ENCODE results near the gene IFT20. TPM values are rescaled to one million over a fixed set of nuclear protein-coding genes. Genes with fewer than 3 reads are reported as not detected.

The IFT20 gene
- total and polyA plus RNA-seq, 12 donors, result 8.5 to 38.2 (median 11.2) TPM

DNA sequence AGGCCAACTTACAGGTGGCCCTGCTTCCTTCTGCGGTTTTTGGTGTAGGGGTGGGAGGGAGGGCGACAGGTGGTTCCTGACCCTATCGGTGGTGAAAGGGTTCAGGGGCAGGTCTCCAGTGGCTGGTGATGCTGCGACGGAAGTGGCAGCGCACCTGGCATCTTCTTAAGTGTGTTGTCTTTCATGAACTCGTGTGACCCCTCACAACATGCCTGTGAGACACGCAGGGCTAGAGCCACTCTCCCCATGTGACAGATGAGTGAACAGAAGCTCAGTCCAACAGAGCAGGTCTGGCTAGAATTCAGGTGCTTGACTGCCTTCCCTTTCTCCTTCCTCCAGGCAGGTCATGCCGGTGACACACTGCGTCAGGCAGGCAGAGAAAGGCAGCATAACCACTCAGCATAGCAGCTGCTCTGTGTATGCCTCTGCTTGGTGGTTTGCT, 8.2 kb upstream of the IFT20 start:
- peak in 1 of 8 donors; percentile 33 for ATAC-seq
- 71 to 75% methylated on average over 10 of the region's 10 CpGs for WGBS, 2 donors
- intact Hi-C loops (cut with DNase I), result no loop called here

DNA sequence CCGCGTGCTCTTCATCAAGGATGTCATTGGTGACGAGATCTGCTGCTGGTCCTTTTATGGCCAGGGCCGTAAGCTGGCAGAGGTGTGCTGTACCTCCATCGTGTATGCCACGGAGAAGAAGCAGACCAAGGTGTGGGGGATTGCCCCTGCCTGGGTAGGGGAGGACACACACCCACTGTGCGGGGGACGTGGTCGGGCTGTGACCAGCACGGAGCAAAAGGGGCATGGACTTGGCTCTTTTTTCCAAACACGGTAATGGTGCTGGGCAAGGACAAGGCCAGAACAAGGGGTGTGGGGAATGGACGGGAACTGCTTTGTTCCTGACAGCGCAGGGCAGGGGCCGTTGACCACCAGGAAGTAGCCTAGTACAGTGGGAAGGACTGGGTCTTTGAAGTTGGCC, 7.0 kb upstream of the IFT20 start:
- Histone ChIP-seq H3K9me3 (no peaks in the 10 kb centered on the region), H3K36me3 (peaks cover 8 to 86% (median 74%) of the 10 kb centered on the region in 9 donors), H3K4me1 (peaks cover 18 to 70% (median 54%) of the 10 kb centered on the region in 9 donors), H3K27me3 (no peaks in the 10 kb centered on the region), H3K4me3 (no peak overlapping the region), H3K27ac (no peak overlapping the region)
- WGBS, 2 donors, result 90% methylated on average over 14 of the region's 14 CpGs
- TF ChIP-seq, protein P1, sequence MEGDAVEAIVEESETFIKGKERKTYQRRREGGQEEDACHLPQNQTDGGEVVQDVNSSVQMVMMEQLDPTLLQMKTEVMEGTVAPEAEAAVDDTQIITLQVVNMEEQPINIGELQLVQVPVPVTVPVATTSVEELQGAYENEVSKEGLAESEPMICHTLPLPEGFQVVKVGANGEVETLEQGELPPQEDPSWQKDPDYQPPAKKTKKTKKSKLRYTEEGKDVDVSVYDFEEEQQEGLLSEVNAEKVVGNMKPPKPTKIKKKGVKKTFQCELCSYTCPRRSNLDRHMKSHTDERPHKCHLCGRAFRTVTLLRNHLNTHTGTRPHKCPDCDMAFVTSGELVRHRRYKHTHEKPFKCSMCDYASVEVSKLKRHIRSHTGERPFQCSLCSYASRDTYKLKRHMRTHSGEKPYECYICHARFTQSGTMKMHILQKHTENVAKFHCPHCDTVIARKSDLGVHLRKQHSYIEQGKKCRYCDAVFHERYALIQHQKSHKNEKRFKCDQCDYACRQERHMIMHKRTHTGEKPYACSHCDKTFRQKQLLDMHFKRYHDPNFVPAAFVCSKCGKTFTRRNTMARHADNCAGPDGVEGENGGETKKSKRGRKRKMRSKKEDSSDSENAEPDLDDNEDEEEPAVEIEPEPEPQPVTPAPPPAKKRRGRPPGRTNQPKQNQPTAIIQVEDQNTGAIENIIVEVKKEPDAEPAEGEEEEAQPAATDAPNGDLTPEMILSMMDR (IDR thresholded peaks at IDR 0.05), result no peak
- no peak for DNase-seq
- ATAC-seq, result no peak
- intact Hi-C loops (cut with DNase I), result no loop called here

More for the DNA sequence above, 8.2 kb upstream of the IFT20 start:
- peak overlapping the region in 2 of 10 donors; percentile 12 to 21 for H3K27ac ChIP-seq
- peaks cover 8 to 95% (median 81%) of the 10 kb centered on the region in 9 donors for H3K36me3 ChIP-seq
- DNase-seq, result no peak
- H3K9me3 ChIP-seq, result no peaks in the 10 kb centered on the region
- H3K27me3 ChIP-seq, result no peaks in the 10 kb centered on the region
- TF ChIP-seq, protein P1 (IDR thresholded peaks at IDR 0.05), result no peak
- peaks cover 18 to 68% (median 53%) of the 10 kb centered on the region in 9 donors for H3K4me1 ChIP-seq
- no peak overlapping the region for H3K4me3 ChIP-seq

DNA sequence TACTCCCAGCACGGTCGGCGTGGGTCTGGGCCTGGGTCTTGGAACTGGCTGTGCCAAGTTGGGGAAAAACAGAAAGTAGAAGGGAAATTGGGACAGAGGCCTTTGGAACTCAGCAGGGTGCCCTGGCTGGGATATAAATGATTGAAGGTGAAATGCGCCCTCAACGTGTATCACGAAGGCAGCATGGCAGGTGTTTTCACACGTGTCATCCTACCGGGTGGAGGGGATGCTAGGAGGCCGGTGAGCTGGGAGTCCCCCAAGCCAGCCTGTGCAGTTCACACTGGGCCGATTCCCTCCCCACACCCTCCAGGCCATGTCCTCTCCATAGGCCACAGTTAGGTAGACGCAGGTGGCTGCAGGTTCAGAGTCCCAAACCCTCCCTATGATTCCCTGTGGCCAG, 6.2 kb upstream of the IFT20 start:
- Histone ChIP-seq H3K27me3 (no peaks in the 10 kb centered on the region), H3K4me1 (peaks cover 12 to 70% (median 54%) of the 10 kb centered on the region in 9 donors), H3K4me3 (no peak overlapping the region), H3K9me3 (no peaks in the 10 kb centered on the region), H3K27ac (no peak overlapping the region), H3K36me3 (peaks cover 8 to 78% (median 66%) of the 10 kb centered on the region in 9 donors)
- intact Hi-C loops (cut with DNase I), result no loop called here
- 93 to 94% methylated on average over 11 of the region's 11 CpGs for WGBS, 2 donors
- no peak for DNase-seq
- TF ChIP-seq, protein P1 (IDR thresholded peaks at IDR 0.05), result no peak
- no peak for ATAC-seq

DNA sequence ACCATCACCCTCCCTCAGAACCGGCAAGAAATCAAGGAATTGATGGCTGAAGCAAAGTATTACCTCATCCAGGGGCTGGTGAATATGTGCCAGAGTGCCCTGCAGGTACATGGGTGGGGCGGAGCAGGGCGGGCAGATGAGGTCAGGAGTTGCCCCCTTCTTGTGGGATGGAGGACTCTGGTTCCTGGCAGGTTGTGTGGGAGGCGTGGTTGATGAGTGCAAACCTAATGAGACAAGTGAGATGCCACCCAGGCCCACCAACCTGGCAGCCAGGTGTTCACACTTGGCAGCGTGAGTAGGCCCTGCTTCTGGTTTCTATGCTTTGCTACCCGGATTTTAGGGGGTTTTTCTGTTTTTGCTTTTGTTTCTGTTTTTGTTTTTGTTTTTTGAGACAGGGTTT, 5.1 kb upstream of the IFT20 start:
- Histone ChIP-seq H3K27me3 (no peaks in the 10 kb centered on the region), H3K27ac (peak overlapping the region in 1 of 10 donors; percentile 99), H3K36me3 (peaks cover 8 to 67% (median 58%) of the 10 kb centered on the region in 9 donors), H3K4me3 (no peak overlapping the region), H3K9me3 (no peaks in the 10 kb centered on the region), H3K4me1 (peaks cover 10 to 62% (median 49%) of the 10 kb centered on the region in 9 donors)
- TF ChIP-seq, protein P1 (IDR thresholded peaks at IDR 0.05), result no peak
- intact Hi-C loops (cut with DNase I), result no loop called here
- 89 to 93% methylated on average over 6 of the region's 6 CpGs for WGBS, 2 donors
- no peak for ATAC-seq
- no peak for DNase-seq
